Gastrocnemius medialis (tissue), 4 donors: Measurements from ENCODE around the gene KCNIP4. TPM values are rescaled to one million over a fixed set of nuclear protein-coding genes. Genes with fewer than 3 reads are reported as not detected.

Experiments
- ATAC-seq, 2 donors: fragments of 150-250 bp; one replicate each; pipeline ENCODE4 v1.9.1; 2016
- DNase-seq, 2 donors: peaks; one replicate each; pipeline ENCODE4 v3.0.0-alpha.2; 2019
- H3K27ac ChIP-seq, 4 donors: fragments of 200-600 bp; sonication (generic); 1 replicate in 1 of 4; 2 replicates in 3 of 4; pipeline ENCODE4 v1.5.1; 2016 to 2018; ENCODE audit warnings: mild to moderate bottlenecking in 2 of 4, moderate library complexity in 1 of 4
- H3K27me3 ChIP-seq, 3 donors: fragments of 200-600 bp; sonication (generic) in 2 of 3; 1 replicate in 1 of 3; 2 replicates in 2 of 3; pipeline versions ENCODE4 v1.5.1 to v1.6.0; 2016 to 2019; ENCODE audit warnings: mild to moderate bottlenecking in 1 of 3, moderate library complexity in 1 of 3
- H3K36me3 ChIP-seq, 2 donors: fragments of 200-600 bp; sonication (generic) in 1 of 2; one replicate each; pipeline ENCODE4 v1.5.1; 2017 to 2018
- H3K4me1 ChIP-seq, 2 donors: fragments of 200-600 bp; sonication (generic) in 1 of 2; one replicate each; pipeline ENCODE4 v1.5.1; 2016 to 2017; ENCODE audit warnings: mild to moderate bottlenecking in 2 of 2
- H3K4me3 ChIP-seq, 4 donors: fragments of 200-600 bp; sonication (generic) in 3 of 4; 1 replicate in 1 of 4; 2 replicates in 3 of 4; pipeline ENCODE4 v1.5.1; 2016 to 2019; ENCODE audit warnings: mild to moderate bottlenecking in 2 of 4
- H3K9me3 ChIP-seq, 3 donors: fragments of 200-600 bp; sonication (generic) in 2 of 3; 1 replicate in 1 of 3; 2 replicates in 2 of 3; pipeline ENCODE4 v1.5.1; 2016 to 2019
- CTCF ChIP-seq, 5 experiments: fragments of 450-650 bp in 3 of 5; fragments of 200-600 bp in 2 of 5; sonication (generic) in 2 of 5; IDR thresholded peaks in 4 of 5; conservative IDR thresholded peaks in 1 of 5; 1 replicate in 4 of 5; 2 replicates in 1 of 5; pipeline ENCODE4 v1.5.1; 2016 to 2019; ENCODE audit warnings: antibody characterized with exemption in 5 of 5, mild to moderate bottlenecking in 3 of 5, moderate library complexity in 3 of 5
- POLR2A ChIP-seq, 2 donors: fragments of 450-650 bp; IDR thresholded peaks; one replicate each; pipeline ENCODE4 v1.6.1; 2017; ENCODE audit warnings: antibody characterized with exemption in 2 of 2, mild to moderate bottlenecking in 2 of 2, moderate library complexity in 2 of 2
- in situ Hi-C, 4 donors: fragments of 200-750 bp; cut with MboI; loops; one replicate each; pipeline versions ENCODE4 v1.15.0 to v1.8.0; 2017; ENCODE audit warnings: low sequenced_read_pairs in 4 of 4
- intact Hi-C: fragments of 100-400 bp; cut with DNase I; formaldehyde crosslinking; loops from one replicate; pipeline ENCODE4 v1.15.1; 2023; ENCODE audit warnings: low total_unique reads
- total RNA-seq, 4 donors: library from RNA; depleted of rRNA; stranded (reverse); fragments of >200 nt; gene quantifications; one replicate each; pipeline versions ENCODE4 v1.1.0 to v1.2.3, GENCODE V29; 2016

The KCNIP4 gene
- total RNA-seq, 4 donors from 2014 or later: not detected

- ATAC-seq: no peak
- no peaks in the 10 kb centered on the region for H3K9me3 ChIP-seq
- no peak overlapping the region for H3K4me3 ChIP-seq
- TF ChIP-seq CTCF (IDR thresholded peaks at IDR 0.05 in 4 of 5, conservative IDR thresholded peaks at IDR 0.05 in 1 of 5) (no peak), POLR2A (IDR thresholded peaks at IDR 0.05) (no peak)
- H3K27ac ChIP-seq: no peak overlapping the region
- intact Hi-C loops (no loop called here), in situ Hi-C loops (no loop called here)
- no peak for DNase-seq
- no peaks in the 10 kb centered on the region for H3K4me1 ChIP-seq
- H3K27me3 ChIP-seq: no peaks in the 10 kb centered on the region
- no peaks in the 10 kb centered on the region for H3K36me3 ChIP-seq
These were observed 1053.4 kb downstream of the KCNIP4 start for GRCh38 chr4:20895208-20895607.

- intact Hi-C loops: no loop called here
- Histone ChIP-seq H3K36me3 (no peaks in the 10 kb centered on the region), H3K4me1 (no peaks in the 10 kb centered on the region), H3K27ac (no peak overlapping the region), H3K4me3 (no peak overlapping the region), H3K9me3 (no peaks in the 10 kb centered on the region), H3K27me3 (no peaks in the 10 kb centered on the region)
- DNase-seq: no peak
- no peak for ATAC-seq
- in situ Hi-C loops: no loop called here
- no peak for TF ChIP-seq CTCF (IDR thresholded peaks at IDR 0.05 in 4 of 5, conservative IDR thresholded peaks at IDR 0.05 in 1 of 5)
- no peak for TF ChIP-seq POLR2A (IDR thresholded peaks at IDR 0.05)
These were observed 1057.8 kb downstream of the KCNIP4 start for GRCh38 chr4:20890761-20891160.

GRCh38 chr4:20889901-20890300, 1058.7 kb downstream of the KCNIP4 start:
- TF ChIP-seq POLR2A (IDR thresholded peaks at IDR 0.05) (no peak), CTCF (IDR thresholded peaks at IDR 0.05 in 4 of 5, conservative IDR thresholded peaks at IDR 0.05 in 1 of 5) (no peak)
- Histone ChIP-seq H3K27me3 (no peaks in the 10 kb centered on the region), H3K9me3 (no peaks in the 10 kb centered on the region), H3K4me1 (no peaks in the 10 kb centered on the region), H3K27ac (no peak overlapping the region), H3K4me3 (no peak overlapping the region), H3K36me3 (no peaks in the 10 kb centered on the region)
- no peak for DNase-seq
- in situ Hi-C loops (no loop called here), intact Hi-C loops (no loop called here)
- ATAC-seq: no peak

- Histone ChIP-seq H3K27ac (no peak overlapping the region), H3K4me1 (no peaks in the 10 kb centered on the region), H3K27me3 (no peaks in the 10 kb centered on the region), H3K4me3 (no peak overlapping the region), H3K36me3 (no peaks in the 10 kb centered on the region), H3K9me3 (no peaks in the 10 kb centered on the region)
- TF ChIP-seq CTCF (IDR thresholded peaks at IDR 0.05 in 4 of 5, conservative IDR thresholded peaks at IDR 0.05 in 1 of 5) (no peak), POLR2A (IDR thresholded peaks at IDR 0.05) (no peak)
- no peak for ATAC-seq
- DNase-seq: no peak
- in situ Hi-C loops: no loop called here
- intact Hi-C loops: no loop called here
These were observed 1064.9 kb downstream of the KCNIP4 start for GRCh38 chr4:20883677-20884076.

- DNase-seq (no peak), ATAC-seq (no peak)
- Histone ChIP-seq H3K4me1 (no peaks in the 10 kb centered on the region), H3K4me3 (no peak overlapping the region), H3K27ac (no peak overlapping the region), H3K27me3 (no peaks in the 10 kb centered on the region), H3K36me3 (no peaks in the 10 kb centered on the region), H3K9me3 (no peaks in the 10 kb centered on the region)
- intact Hi-C loops: no loop called here
- TF ChIP-seq POLR2A (IDR thresholded peaks at IDR 0.05) (no peak), CTCF (IDR thresholded peaks at IDR 0.05 in 4 of 5, conservative IDR thresholded peaks at IDR 0.05 in 1 of 5) (no peak)
- in situ Hi-C loops: no loop called here
These were observed 1065.3 kb downstream of the KCNIP4 start for GRCh38 chr4:20883231-20883630.
